ENCODE results near the gene PDZD2.

GRCh38 chr5:31936683-31937082, 297.8 kb downstream of the PDZD2 start:
- TF ChIP-seq EZH2phosphoT487 (IDR thresholded peaks at IDR 0.05; ENCODE audit: insufficient read depth, low read depth) (no peak), EZH2 (IDR thresholded peaks at IDR 0.05; ENCODE audit: insufficient read depth, poor library complexity, severe bottlenecking) (no peak)
